WTC11 (cell line): ENCODE measurements around the gene COL1A1. TPM values are rescaled to one million over a fixed set of nuclear protein-coding genes. Genes with fewer than 3 reads are reported as not detected.

Experiments used
- CDX4 ChIP-seq: fragments of 250-450 bp; sonication (Bioruptor Pico); IDR thresholded peaks from 2 replicates; pipeline ENCODE4 v1.9.0; 2021; ENCODE audit warnings: moderate library complexity, mild to moderate bottlenecking, inconsistent platforms, borderline replicate concordance
- CREM ChIP-seq: sonication (generic); formaldehyde crosslinking; IDR thresholded peaks from 2 replicates; pipeline ENCODE4 v1.8.1; 2022; ENCODE audit warnings: mild to moderate bottlenecking, missing genetic modification reagents, moderate library complexity
- E2F4 ChIP-seq: sonication (generic); formaldehyde crosslinking; IDR thresholded peaks from 2 replicates; pipeline ENCODE4 v1.8.1; 2022; ENCODE audit warnings: low read depth, mild to moderate bottlenecking, moderate library complexity, missing genetic modification reagents, borderline replicate concordance
- ESRRA ChIP-seq: sonication (generic); formaldehyde crosslinking; IDR thresholded peaks from 2 replicates; pipeline ENCODE4 v1.8.1; 2022; ENCODE audit warnings: mild to moderate bottlenecking, missing genetic modification reagents, borderline replicate concordance
- FOXJ3 ChIP-seq: sonication (generic); formaldehyde crosslinking; IDR thresholded peaks from 2 replicates; pipeline ENCODE4 v1.9.0; 2021; ENCODE audit warnings: missing genetic modification reagents, mild to moderate bottlenecking, borderline replicate concordance
- GTF2I ChIP-seq: fragments of 250-450 bp; sonication (Bioruptor Pico); conservative IDR thresholded peaks from 2 replicates; pipeline ENCODE4 v1.4.0; 2021; ENCODE audit warnings: mild to moderate bottlenecking
- HMGA2 ChIP-seq: fragments of 250-450 bp; sonication (Bioruptor Pico); IDR thresholded peaks from 2 replicates; pipeline ENCODE4 v1.4.0; 2021; ENCODE audit warnings: mild to moderate bottlenecking, moderate library complexity
- IRF1 ChIP-seq: sonication (generic); formaldehyde crosslinking; IDR thresholded peaks from 2 replicates; pipeline ENCODE4 v1.8.0; 2023; ENCODE audit warnings: missing genetic modification reagents
- IRF2 ChIP-seq: sonication (generic); formaldehyde crosslinking; IDR thresholded peaks from 2 replicates; pipeline ENCODE4 v1.8.0; 2022; ENCODE audit warnings: low read depth, missing genetic modification reagents, borderline replicate concordance
- NFE2L1 ChIP-seq: sonication (generic); formaldehyde crosslinking; IDR thresholded peaks from 2 replicates; pipeline ENCODE4 v1.8.1; 2023; ENCODE audit warnings: missing genetic modification reagents
- NFYB ChIP-seq: sonication (generic); formaldehyde crosslinking; conservative IDR thresholded peaks from 2 replicates; pipeline ENCODE4 v1.8.0; 2022; ENCODE audit warnings: low read depth, missing genetic modification reagents
- NR2C2 ChIP-seq: sonication (generic); formaldehyde crosslinking; IDR thresholded peaks from 2 replicates; pipeline ENCODE4 v1.8.0; 2022; ENCODE audit warnings: mild to moderate bottlenecking, missing genetic modification reagents
- SOX15 ChIP-seq: fragments of 250-450 bp; sonication (Bioruptor Pico); IDR thresholded peaks from 2 replicates; pipeline ENCODE4 v1.9.0; 2021; ENCODE audit warnings: mild to moderate bottlenecking
- TEAD4 ChIP-seq: sonication (generic); formaldehyde crosslinking; IDR thresholded peaks from 2 replicates; pipeline ENCODE4 v1.8.0; 2022; ENCODE audit warnings: mild to moderate bottlenecking, missing genetic modification reagents
- ZNF232 ChIP-seq: sonication (generic); formaldehyde crosslinking; IDR thresholded peaks from 2 replicates; pipeline ENCODE4 v1.8.0; 2022; ENCODE audit warnings: mild to moderate bottlenecking, missing genetic modification reagents
- ZNF317 ChIP-seq: sonication (generic); formaldehyde crosslinking; IDR thresholded peaks from 2 replicates; pipeline ENCODE4 v1.8.1; 2023; ENCODE audit warnings: low read depth, mild to moderate bottlenecking, moderate library complexity, missing genetic modification reagents, borderline replicate concordance
- ZNF532 ChIP-seq: fragments of 250-450 bp; sonication (Bioruptor Pico); IDR thresholded peaks from 2 replicates; pipeline ENCODE4 v1.9.0; 2021; ENCODE audit warnings: mild to moderate bottlenecking, borderline replicate concordance
- ZSCAN18 ChIP-seq: fragments of 250-450 bp; sonication (Bioruptor Pico); IDR thresholded peaks from 2 replicates; pipeline ENCODE4 v2.1.2; 2022; ENCODE audit warnings: mild to moderate bottlenecking, moderate library complexity
- total RNA-seq: library from RNA; stranded (reverse); gene quantifications from 3 replicates; pipeline ENCODE4 v1.2.3, GENCODE V29; 2021
- TF ChIP-seq, protein P1 (sequence below): sonication (generic); formaldehyde crosslinking; IDR thresholded peaks from 2 replicates; pipeline ENCODE4 v1.8.1; 2023; ENCODE audit warnings: mild to moderate bottlenecking, missing genetic modification reagents, moderate library complexity
- TF ChIP-seq, protein P2 (sequence below): sonication (generic); formaldehyde crosslinking; IDR thresholded peaks from 2 replicates; pipeline ENCODE4 v1.8.0; 2022; ENCODE audit warnings: mild to moderate bottlenecking, missing genetic modification reagents
- TF ChIP-seq, protein P3 (sequence below): sonication (generic); formaldehyde crosslinking; IDR thresholded peaks from 2 replicates; pipeline ENCODE4 v1.8.0; 2022; ENCODE audit warnings: mild to moderate bottlenecking, missing genetic modification reagents
- TF ChIP-seq, protein P4 (sequence below): sonication (generic); formaldehyde crosslinking; IDR thresholded peaks from 2 replicates; pipeline ENCODE4 v1.8.1; 2023; ENCODE audit warnings: mild to moderate bottlenecking, missing genetic modification reagents
- TF ChIP-seq, protein P5 (sequence below): sonication (generic); formaldehyde crosslinking; IDR thresholded peaks from 2 replicates; pipeline ENCODE4 v1.8.0; 2022; ENCODE audit warnings: mild to moderate bottlenecking, missing genetic modification reagents

Gene COL1A1
- total RNA-seq, 1 experiment from 2014 or later: 52.1 TPM

DNA sequence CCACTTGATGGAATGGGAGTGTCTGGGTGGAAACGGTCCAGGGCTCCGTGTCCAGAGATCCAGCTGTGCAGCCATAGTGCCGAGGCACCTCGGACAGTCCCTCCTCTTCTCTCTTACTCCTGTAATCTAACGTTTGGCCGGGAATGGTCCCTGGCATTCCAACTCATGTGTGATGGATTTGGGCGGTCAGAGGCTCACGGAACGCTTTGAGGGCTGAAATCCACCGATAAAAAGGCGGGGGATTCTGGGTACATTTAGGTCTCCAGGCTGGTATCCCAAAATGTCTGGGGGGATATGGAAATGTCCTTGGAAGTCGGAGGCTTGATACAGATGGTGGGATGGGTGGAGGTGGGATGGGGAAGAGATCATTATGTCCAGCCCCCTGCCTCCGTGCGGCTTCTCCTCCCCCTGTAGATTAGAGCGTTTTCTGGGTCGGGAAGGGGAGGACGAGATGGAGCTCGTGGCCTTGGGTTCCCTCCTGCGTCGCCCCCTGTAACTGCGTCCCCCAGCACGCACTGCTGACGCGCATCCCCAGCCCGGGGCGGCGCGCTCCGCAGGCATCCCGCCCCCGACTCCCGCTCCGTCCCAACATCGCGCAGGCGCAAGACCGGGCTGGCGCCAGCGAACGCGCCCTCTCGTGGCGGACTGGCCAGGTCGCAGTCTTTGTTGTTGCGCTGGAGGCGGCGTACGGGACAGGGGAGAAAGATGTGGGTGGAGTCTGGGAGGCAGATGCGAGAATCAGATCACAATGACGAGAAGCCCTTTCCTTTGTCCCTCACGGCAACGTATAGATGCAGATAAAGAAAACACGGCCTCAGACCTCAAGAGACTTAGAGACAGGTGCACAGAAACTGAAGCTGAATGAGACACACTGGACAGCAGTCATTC is 40.2 kb downstream of the COL1A1 start (continued):
- no peak for TF ChIP-seq ZNF317 (CRISPR knock-in tag)
- TF ChIP-seq ZNF532 (CRISPR knock-in tag): no peak
- TF ChIP-seq ZNF232 (CRISPR knock-in tag): no peak; the same call in 1 of the 2 replicates
- TF ChIP-seq, protein P1, sequence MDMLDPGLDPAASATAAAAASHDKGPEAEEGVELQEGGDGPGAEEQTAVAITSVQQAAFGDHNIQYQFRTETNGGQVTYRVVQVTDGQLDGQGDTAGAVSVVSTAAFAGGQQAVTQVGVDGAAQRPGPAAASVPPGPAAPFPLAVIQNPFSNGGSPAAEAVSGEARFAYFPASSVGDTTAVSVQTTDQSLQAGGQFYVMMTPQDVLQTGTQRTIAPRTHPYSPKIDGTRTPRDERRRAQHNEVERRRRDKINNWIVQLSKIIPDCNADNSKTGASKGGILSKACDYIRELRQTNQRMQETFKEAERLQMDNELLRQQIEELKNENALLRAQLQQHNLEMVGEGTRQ (CRISPR knock-in tag): 0 out of 2 replicates have a peak, but pooled peaks have one; percentile 17
- TF ChIP-seq E2F4 (CRISPR knock-in tag): no peak
- no peak for TF ChIP-seq FOXJ3 (CRISPR knock-in tag)
- TF ChIP-seq NFE2L1 (CRISPR knock-in tag): peak; percentile 41; the same call in 1 of the 2 replicates
- TF ChIP-seq GTF2I: no peak
- TF ChIP-seq, protein P2, sequence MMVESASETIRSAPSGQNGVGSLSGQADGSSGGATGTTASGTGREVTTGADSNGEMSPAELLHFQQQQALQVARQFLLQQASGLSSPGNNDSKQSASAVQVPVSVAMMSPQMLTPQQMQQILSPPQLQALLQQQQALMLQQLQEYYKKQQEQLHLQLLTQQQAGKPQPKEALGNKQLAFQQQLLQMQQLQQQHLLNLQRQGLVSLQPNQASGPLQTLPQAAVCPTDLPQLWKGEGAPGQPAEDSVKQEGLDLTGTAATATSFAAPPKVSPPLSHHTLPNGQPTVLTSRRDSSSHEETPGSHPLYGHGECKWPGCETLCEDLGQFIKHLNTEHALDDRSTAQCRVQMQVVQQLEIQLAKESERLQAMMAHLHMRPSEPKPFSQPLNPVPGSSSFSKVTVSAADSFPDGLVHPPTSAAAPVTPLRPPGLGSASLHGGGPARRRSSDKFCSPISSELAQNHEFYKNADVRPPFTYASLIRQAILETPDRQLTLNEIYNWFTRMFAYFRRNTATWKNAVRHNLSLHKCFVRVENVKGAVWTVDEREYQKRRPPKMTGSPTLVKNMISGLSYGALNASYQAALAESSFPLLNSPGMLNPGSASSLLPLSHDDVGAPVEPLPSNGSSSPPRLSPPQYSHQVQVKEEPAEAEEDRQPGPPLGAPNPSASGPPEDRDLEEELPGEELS: peak; percentile 82
- no peak for TF ChIP-seq IRF1 (CRISPR knock-in tag)
- TF ChIP-seq, protein P3, sequence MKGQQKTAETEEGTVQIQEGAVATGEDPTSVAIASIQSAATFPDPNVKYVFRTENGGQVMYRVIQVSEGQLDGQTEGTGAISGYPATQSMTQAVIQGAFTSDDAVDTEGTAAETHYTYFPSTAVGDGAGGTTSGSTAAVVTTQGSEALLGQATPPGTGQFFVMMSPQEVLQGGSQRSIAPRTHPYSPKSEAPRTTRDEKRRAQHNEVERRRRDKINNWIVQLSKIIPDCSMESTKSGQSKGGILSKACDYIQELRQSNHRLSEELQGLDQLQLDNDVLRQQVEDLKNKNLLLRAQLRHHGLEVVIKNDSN (CRISPR knock-in tag): no peak
- no peak for TF ChIP-seq CDX4
- TF ChIP-seq, protein P4, sequence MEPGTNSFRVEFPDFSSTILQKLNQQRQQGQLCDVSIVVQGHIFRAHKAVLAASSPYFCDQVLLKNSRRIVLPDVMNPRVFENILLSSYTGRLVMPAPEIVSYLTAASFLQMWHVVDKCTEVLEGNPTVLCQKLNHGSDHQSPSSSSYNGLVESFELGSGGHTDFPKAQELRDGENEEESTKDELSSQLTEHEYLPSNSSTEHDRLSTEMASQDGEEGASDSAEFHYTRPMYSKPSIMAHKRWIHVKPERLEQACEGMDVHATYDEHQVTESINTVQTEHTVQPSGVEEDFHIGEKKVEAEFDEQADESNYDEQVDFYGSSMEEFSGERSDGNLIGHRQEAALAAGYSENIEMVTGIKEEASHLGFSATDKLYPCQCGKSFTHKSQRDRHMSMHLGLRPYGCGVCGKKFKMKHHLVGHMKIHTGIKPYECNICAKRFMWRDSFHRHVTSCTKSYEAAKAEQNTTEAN (CRISPR knock-in tag): no peak
- TF ChIP-seq, protein P5, sequence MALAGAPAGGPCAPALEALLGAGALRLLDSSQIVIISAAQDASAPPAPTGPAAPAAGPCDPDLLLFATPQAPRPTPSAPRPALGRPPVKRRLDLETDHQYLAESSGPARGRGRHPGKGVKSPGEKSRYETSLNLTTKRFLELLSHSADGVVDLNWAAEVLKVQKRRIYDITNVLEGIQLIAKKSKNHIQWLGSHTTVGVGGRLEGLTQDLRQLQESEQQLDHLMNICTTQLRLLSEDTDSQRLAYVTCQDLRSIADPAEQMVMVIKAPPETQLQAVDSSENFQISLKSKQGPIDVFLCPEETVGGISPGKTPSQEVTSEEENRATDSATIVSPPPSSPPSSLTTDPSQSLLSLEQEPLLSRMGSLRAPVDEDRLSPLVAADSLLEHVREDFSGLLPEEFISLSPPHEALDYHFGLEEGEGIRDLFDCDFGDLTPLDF (CRISPR knock-in tag): no peak
- TF ChIP-seq CREM (CRISPR knock-in tag): peak; percentile 73; the same call in 1 of the 2 replicates
- TF ChIP-seq ZSCAN18 (CRISPR knock-in tag): no peak
- no peak for TF ChIP-seq TEAD4 (CRISPR knock-in tag)
- TF ChIP-seq SOX15: no peak
- no peak for TF ChIP-seq IRF2 (CRISPR knock-in tag)
- TF ChIP-seq HMGA2 (CRISPR knock-in tag): no peak
- TF ChIP-seq NFYB (CRISPR knock-in tag): no peak
- TF ChIP-seq ESRRA (CRISPR knock-in tag): no peak
- no peak for TF ChIP-seq NR2C2 (CRISPR knock-in tag)
